ENCODE measurements around the gene C7orf57.

The C7orf57 gene

GRCh38 chr7:48091506-48092433, 56.4 kb downstream of the C7orf57 start:
- H2AFZ ChIP-seq (ENCODE audit: low read depth), result no peak overlapping the region
- H3K79me2 ChIP-seq (ENCODE audit: insufficient read depth, low read depth), result no peaks in the 10 kb centered on the region
- H3K4me2 ChIP-seq, result no peak overlapping the region
- H3K27me3 ChIP-seq (ENCODE audit: insufficient read depth, low read depth), result no peaks in the 10 kb centered on the region
- TF ChIP-seq, protein P1, sequence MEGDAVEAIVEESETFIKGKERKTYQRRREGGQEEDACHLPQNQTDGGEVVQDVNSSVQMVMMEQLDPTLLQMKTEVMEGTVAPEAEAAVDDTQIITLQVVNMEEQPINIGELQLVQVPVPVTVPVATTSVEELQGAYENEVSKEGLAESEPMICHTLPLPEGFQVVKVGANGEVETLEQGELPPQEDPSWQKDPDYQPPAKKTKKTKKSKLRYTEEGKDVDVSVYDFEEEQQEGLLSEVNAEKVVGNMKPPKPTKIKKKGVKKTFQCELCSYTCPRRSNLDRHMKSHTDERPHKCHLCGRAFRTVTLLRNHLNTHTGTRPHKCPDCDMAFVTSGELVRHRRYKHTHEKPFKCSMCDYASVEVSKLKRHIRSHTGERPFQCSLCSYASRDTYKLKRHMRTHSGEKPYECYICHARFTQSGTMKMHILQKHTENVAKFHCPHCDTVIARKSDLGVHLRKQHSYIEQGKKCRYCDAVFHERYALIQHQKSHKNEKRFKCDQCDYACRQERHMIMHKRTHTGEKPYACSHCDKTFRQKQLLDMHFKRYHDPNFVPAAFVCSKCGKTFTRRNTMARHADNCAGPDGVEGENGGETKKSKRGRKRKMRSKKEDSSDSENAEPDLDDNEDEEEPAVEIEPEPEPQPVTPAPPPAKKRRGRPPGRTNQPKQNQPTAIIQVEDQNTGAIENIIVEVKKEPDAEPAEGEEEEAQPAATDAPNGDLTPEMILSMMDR (conservative IDR thresholded peaks at IDR 0.05; ENCODE audit: low read depth, low read length), result no peak
- peaks cover 25% of the 10 kb centered on the region for H3K4me1 ChIP-seq (ENCODE audit: low read depth, poor library complexity, severe bottlenecking)
- H4K20me1 ChIP-seq (ENCODE audit: insufficient read depth), result no peaks in the 10 kb centered on the region
- no peak overlapping the region for H3K9ac ChIP-seq
- no peak overlapping the region for H3K27ac ChIP-seq
- no peaks in the 10 kb centered on the region for H3K36me3 ChIP-seq (ENCODE audit: insufficient read depth)
- H3K4me3 ChIP-seq (IDR thresholded peaks at IDR 0.05; ENCODE audit: insufficient read depth, low read depth, low read length), result no peak overlapping the region

DNA sequence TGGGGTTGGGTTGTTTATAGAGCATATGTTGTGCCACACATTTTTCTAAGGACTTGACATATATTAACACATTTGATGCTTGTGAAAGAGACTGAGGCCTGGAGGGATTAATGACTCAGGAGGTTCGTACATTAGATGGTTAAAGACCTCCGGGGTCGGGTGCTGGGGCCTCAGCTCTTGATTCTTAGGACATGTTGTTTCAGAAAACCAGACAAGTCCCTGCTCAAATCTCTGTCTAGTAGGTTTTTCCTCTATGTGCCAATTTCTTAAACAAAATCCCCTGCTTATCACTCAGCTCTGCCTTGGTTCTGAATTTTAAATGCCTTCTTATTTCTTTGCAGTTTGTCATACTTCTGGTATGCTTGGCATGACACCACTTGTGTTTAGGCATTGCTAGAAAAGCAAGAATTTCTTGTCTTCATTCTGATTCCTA, 59.5 kb downstream of the C7orf57 start:
- Histone ChIP-seq H3K4me3 (IDR thresholded peaks at IDR 0.05; ENCODE audit: insufficient read depth, low read depth, low read length) (no peak overlapping the region), H3K27me3 (ENCODE audit: insufficient read depth, low read depth) (no peaks in the 10 kb centered on the region), H3K79me2 (ENCODE audit: insufficient read depth, low read depth) (no peaks in the 10 kb centered on the region), H4K20me1 (ENCODE audit: insufficient read depth) (no peaks in the 10 kb centered on the region), H3K9ac (no peak overlapping the region), H3K27ac (no peak overlapping the region), H3K4me1 (ENCODE audit: low read depth, poor library complexity, severe bottlenecking) (peaks cover 9% of the 10 kb centered on the region), H3K4me2 (no peak overlapping the region), H3K36me3 (ENCODE audit: insufficient read depth) (no peaks in the 10 kb centered on the region), H2AFZ (ENCODE audit: low read depth) (no peak overlapping the region)
- TF ChIP-seq, protein P1 (conservative IDR thresholded peaks at IDR 0.05; ENCODE audit: low read depth, low read length), result no peak

DNA sequence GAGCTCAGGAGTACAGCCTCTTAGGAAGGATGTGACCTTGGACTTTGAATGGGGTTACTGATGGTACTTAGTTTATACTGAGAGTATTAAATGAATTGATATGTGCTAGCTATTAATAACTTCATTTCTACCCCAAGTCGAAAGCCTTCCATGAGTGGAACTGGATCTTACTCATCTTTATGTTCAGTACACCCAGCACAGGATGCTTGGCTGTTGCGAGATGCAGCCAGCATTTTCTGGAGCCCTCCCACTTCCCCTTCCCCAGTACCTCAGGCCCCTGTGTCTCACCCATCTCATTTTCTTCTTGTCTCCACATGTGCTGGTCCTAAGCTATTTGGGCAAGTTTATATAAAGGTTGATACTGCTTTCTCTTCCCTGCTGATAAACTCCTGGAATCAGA, 60.9 kb downstream of the C7orf57 start:
- Histone ChIP-seq H3K4me3 (IDR thresholded peaks at IDR 0.05; ENCODE audit: insufficient read depth, low read depth, low read length) (no peak overlapping the region), H3K4me1 (ENCODE audit: low read depth, poor library complexity, severe bottlenecking) (no peaks in the 10 kb centered on the region), H3K27me3 (ENCODE audit: insufficient read depth, low read depth) (no peaks in the 10 kb centered on the region), H3K27ac (no peak overlapping the region), H4K20me1 (ENCODE audit: insufficient read depth) (no peaks in the 10 kb centered on the region), H3K4me2 (no peak overlapping the region), H3K79me2 (ENCODE audit: insufficient read depth, low read depth) (no peaks in the 10 kb centered on the region), H2AFZ (ENCODE audit: low read depth) (no peak overlapping the region), H3K9ac (no peak overlapping the region), H3K36me3 (ENCODE audit: insufficient read depth) (no peaks in the 10 kb centered on the region)
- TF ChIP-seq, protein P1 (conservative IDR thresholded peaks at IDR 0.05; ENCODE audit: low read depth, low read length), result no peak

DNA sequence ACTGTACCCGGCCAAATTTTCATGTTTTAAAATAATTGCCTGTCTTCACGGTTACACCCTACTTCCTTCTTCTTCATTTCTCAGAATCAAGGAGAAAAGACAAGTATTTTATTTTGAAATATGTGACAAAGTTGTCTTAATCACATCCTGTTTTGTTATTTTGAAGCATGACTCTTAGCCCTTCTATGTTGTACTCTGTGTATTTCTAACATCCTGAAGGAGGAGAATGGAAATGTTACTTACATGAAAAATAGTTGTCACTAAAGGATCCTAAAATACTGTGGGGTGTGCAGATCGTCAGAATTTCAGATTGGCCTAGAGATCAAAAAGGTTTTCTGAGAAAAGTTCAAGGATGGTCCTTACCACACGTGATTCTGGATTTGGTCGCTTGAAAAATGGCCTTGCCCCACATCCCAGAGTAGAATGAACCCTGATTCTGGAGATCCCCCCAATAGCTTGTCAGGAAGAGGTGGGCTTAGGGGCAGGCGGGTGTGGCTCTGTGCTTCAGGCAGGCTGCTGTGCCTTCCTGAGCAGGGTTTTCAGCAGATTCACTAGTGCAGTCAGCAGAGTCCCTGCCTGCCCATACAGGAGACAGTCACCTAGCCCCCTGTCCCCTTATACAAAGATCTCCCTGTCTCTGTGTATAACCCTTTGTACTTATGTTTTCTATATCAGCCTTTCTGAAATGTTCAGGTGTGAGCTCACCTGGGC, 62.3 kb downstream of the C7orf57 start:
- H3K4me3 ChIP-seq (IDR thresholded peaks at IDR 0.05; ENCODE audit: insufficient read depth, low read depth, low read length), result no peak overlapping the region
- H3K4me1 ChIP-seq (ENCODE audit: low read depth, poor library complexity, severe bottlenecking), result no peaks in the 10 kb centered on the region
- H3K36me3 ChIP-seq (ENCODE audit: insufficient read depth), result no peaks in the 10 kb centered on the region
- H3K27me3 ChIP-seq (ENCODE audit: insufficient read depth, low read depth), result no peaks in the 10 kb centered on the region
- no peak overlapping the region for H3K9ac ChIP-seq
- H2AFZ ChIP-seq (ENCODE audit: low read depth), result no peak overlapping the region
- no peaks in the 10 kb centered on the region for H3K79me2 ChIP-seq (ENCODE audit: insufficient read depth, low read depth)
- no peak overlapping the region for H3K4me2 ChIP-seq
- no peaks in the 10 kb centered on the region for H4K20me1 ChIP-seq (ENCODE audit: insufficient read depth)
- no peak overlapping the region for H3K27ac ChIP-seq
- TF ChIP-seq, protein P1 (conservative IDR thresholded peaks at IDR 0.05; ENCODE audit: low read depth, low read length), result no peak
